CD4-positive, alpha-beta T cell treated with Interleukin-21 for 1 hour (primary cell): ENCODE results near the gene DHH.
"Not testable (repeated sequence)": the region's sequence is repeated elsewhere in the genome, so short reads cannot be mapped to it uniquely, and the experiment has no call there.

ENCODE experiments used
- DNase-seq: peaks from one replicate; pipeline ENCODE4 v3.0.0-alpha.2; 2020

DHH gene

GRCh38 chr12:49068879-49069506 is 25.6 kb downstream of the DHH start:
- no peak for DNase-seq

GRCh38 chr12:49066120-49066519 is 28.5 kb downstream of the DHH start:
- no peak for DNase-seq

- no peak for DNase-seq
These were observed 29.8 kb downstream of the DHH start for GRCh38 chr12:49064767-49065152.

GRCh38 chr12:49061916-49062315 is 32.7 kb downstream of the DHH start:
- DNase-seq: not testable (repeated sequence)

- no peak for DNase-seq
These were observed 33.4 kb downstream of the DHH start for GRCh38 chr12:49061157-49061650.

- peak; percentile 89 for DNase-seq
These were observed 34.1 kb downstream of the DHH start, which contains the start of gene KMT2D for GRCh38 chr12:49060237-49061156. TSS of gene KMT2D (minus strand) at chr12:49060794. CDS start at chr12:49055324, 5,470 bp downstream.

GRCh38 chr12:49059299-49060171 is 35.1 kb downstream of the DHH start:
- DNase-seq: peak; percentile 16

- no peak for DNase-seq
These were observed 35.6 kb downstream of the DHH start for GRCh38 chr12:49059045-49059298.

GRCh38 chr12:49058366-49059044 is 36.1 kb downstream of the DHH start:
- no peak for DNase-seq

GRCh38 chr12:49057888-49058287 is 36.7 kb downstream of the DHH start:
- no peak for DNase-seq

- peak; percentile 78 for DNase-seq
These were observed 38.4 kb downstream of the DHH start for GRCh38 chr12:49055978-49056754.

- no peak for DNase-seq
These were observed 39.5 kb downstream of the DHH start for GRCh38 chr12:49055092-49055491.

GRCh38 chr12:49054524-49054923 is 40.1 kb downstream of the DHH start:
- no peak for DNase-seq

GRCh38 chr12:49054096-49054495 is 40.5 kb downstream of the DHH start:
- DNase-seq: no peak

GRCh38 chr12:49052451-49053208 is 42.0 kb downstream of the DHH start:
- no peak for DNase-seq

GRCh38 chr12:49051777-49052438 is 42.7 kb downstream of the DHH start:
- DNase-seq: no peak

GRCh38 chr12:49051373-49051764 is 43.2 kb downstream of the DHH start:
- no peak for DNase-seq

GRCh38 chr12:49050507-49051372 is 43.9 kb downstream of the DHH start:
- DNase-seq: no peak

GRCh38 chr12:49049566-49050224 is 44.9 kb downstream of the DHH start:
- DNase-seq: no peak
